ENCODE data around the gene DEPP1.

DEPP1 gene

GRCh38 chr10:44955413-44956070, 23.1 kb downstream of the DEPP1 start:
- no peak for DNase-seq (ENCODE audit: low read depth, low spot score)

GRCh38 chr10:44954962-44955361, 23.6 kb downstream of the DEPP1 start:
- no peak for DNase-seq (ENCODE audit: low read depth, low spot score)

GRCh38 chr10:44954042-44954441, 24.6 kb downstream of the DEPP1 start:
- no peak for DNase-seq (ENCODE audit: low read depth, low spot score)

GRCh38 chr10:44952779-44953231, 25.8 kb downstream of the DEPP1 start:
- no peak for DNase-seq (ENCODE audit: low read depth, low spot score)

- DNase-seq (ENCODE audit: low read depth, low spot score) = no peak
These were observed 26.9 kb downstream of the DEPP1 start for GRCh38 chr10:44951576-44952226.

GRCh38 chr10:44950326-44951225, 28.0 kb downstream of the DEPP1 start:
- DNase-seq (ENCODE audit: low read depth, low spot score) = no peak

GRCh38 chr10:44949915-44950314, 28.7 kb downstream of the DEPP1 start:
- DNase-seq (ENCODE audit: low read depth, low spot score) = no peak

- no peak for DNase-seq (ENCODE audit: low read depth, low spot score)
These were observed 29.3 kb downstream of the DEPP1 start for GRCh38 chr10:44949127-44949802.

GRCh38 chr10:44948642-44949041, 30.0 kb downstream of the DEPP1 start:
- no peak for DNase-seq (ENCODE audit: low read depth, low spot score)

- no peak for DNase-seq (ENCODE audit: low read depth, low spot score)
These were observed 31.0 kb downstream of the DEPP1 start for GRCh38 chr10:44947371-44948152.

GRCh38 chr10:44946205-44946604, 32.4 kb downstream of the DEPP1 start:
- DNase-seq (ENCODE audit: low read depth, low spot score) = no peak

- no peak for DNase-seq (ENCODE audit: low read depth, low spot score)
These were observed 34.3 kb downstream of the DEPP1 start for GRCh38 chr10:44944354-44944753.

GRCh38 chr10:44939691-44940401, 38.8 kb downstream of the DEPP1 start:
- no peak for DNase-seq (ENCODE audit: low read depth, low spot score)

- DNase-seq (ENCODE audit: low read depth, low spot score) = no peak
These were observed 39.7 kb downstream of the DEPP1 start for GRCh38 chr10:44938956-44939355.

GRCh38 chr10:44937196-44938005, 41.2 kb downstream of the DEPP1 start:
- no peak for DNase-seq (ENCODE audit: low read depth, low spot score)

GRCh38 chr10:44936314-44936975, 42.2 kb downstream of the DEPP1 start:
- no peak for DNase-seq (ENCODE audit: low read depth, low spot score)

GRCh38 chr10:44935966-44936295, 42.7 kb downstream of the DEPP1 start:
- no peak for DNase-seq (ENCODE audit: low read depth, low spot score)

- DNase-seq (ENCODE audit: low read depth, low spot score) = peak; percentile 98
These were observed 43.2 kb downstream of the DEPP1 start for GRCh38 chr10:44935201-44935965.
